Measurements from ENCODE around the gene PTDSS2. TPM values are rescaled to one million over a fixed set of nuclear protein-coding genes. Genes with fewer than 3 reads are reported as not detected.
A peak's percentile ranks its signal among the peaks of the same experiment; 100 is the strongest.

The PTDSS2 gene
- total and polyA plus RNA-seq, 2 of the 13 experiments (the other 11 are each of a cell fraction or from before 2014, with no cell fraction given), result 21.7 to 26.4 TPM

- TF ChIP-seq, protein P1, sequence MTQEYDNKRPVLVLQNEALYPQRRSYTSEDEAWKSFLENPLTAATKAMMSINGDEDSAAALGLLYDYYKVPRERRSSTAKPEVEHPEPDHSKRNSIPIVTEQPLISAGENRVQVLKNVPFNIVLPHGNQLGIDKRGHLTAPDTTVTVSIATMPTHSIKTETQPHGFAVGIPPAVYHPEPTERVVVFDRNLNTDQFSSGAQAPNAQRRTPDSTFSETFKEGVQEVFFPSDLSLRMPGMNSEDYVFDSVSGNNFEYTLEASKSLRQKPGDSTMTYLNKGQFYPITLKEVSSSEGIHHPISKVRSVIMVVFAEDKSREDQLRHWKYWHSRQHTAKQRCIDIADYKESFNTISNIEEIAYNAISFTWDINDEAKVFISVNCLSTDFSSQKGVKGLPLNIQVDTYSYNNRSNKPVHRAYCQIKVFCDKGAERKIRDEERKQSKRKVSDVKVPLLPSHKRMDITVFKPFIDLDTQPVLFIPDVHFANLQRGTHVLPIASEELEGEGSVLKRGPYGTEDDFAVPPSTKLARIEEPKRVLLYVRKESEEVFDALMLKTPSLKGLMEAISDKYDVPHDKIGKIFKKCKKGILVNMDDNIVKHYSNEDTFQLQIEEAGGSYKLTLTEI (CRISPR knock-in tag; conservative IDR thresholded peaks at IDR 0.05), result no peak
- TF ChIP-seq ZFP62 (CRISPR knock-in tag; IDR thresholded peaks at IDR 0.05) (no peak), GPN1 (CRISPR knock-in tag; IDR thresholded peaks at IDR 0.05; ENCODE audit: borderline replicate concordance) (no peak), ZBTB25 (CRISPR knock-in tag; IDR thresholded peaks at IDR 0.05) (no peak), ZNF18 (CRISPR knock-in tag; IDR thresholded peaks at IDR 0.05; ENCODE audit: insufficient replicate concordance) (no peak), PRDM10 (CRISPR knock-in tag; IDR thresholded peaks at IDR 0.05; ENCODE audit: low read depth) (no peak), ZNF800 (CRISPR knock-in tag; IDR thresholded peaks at IDR 0.05) (no peak), ZSCAN25 (CRISPR knock-in tag; IDR thresholded peaks at IDR 0.05) (peak; percentile 99), PHF20 (CRISPR knock-in tag; IDR thresholded peaks at IDR 0.05) (no peak), ZNF232 (CRISPR knock-in tag; IDR thresholded peaks at IDR 0.05; ENCODE audit: borderline replicate concordance) (no peak)
These were observed 3.2 kb upstream of the PTDSS2 start (continued) for GRCh38 chr11:446891-447290.
